HepG2 (cell line): ENCODE results near the gene MC3R. TPM values are rescaled to one million over a fixed set of nuclear protein-coding genes. Genes with fewer than 3 reads are reported as not detected.

Source experiments
- ATAC-seq: fragments of 200-7000 bp; cut with Tn5 transposase; 3 replicates; pipeline ENCODE4 v1.9.1; 2020; ENCODE audit warnings: mild to moderate bottlenecking, moderate library complexity
- BruUV-seq: library from RNA; stranded (reverse); fragments of 400-500 nt; replicated peaks from 2 replicates; lab custom pipeline; 2021; lab: Mats Ljungman, UMichigan
- CTCF ChIA-PET: fragments of 300-600 bp; formaldehyde crosslinking; extraction: SDS; loops from one replicate; lab custom pipeline; 2021; ENCODE audit warnings: low total read pairs, inconsistent platforms, low intra/inter-chr PET ratio; lab: Yijun Ruan, JAX
- POLR2A ChIA-PET: fragments of 350-600 bp; sonication (Branson Sonifier 250); formaldehyde crosslinking; loops from one replicate; lab custom pipeline; 2020; ENCODE audit warnings: antibody characterized with exemption, inconsistent platforms; lab: Yijun Ruan, JAX
- DNase-seq: peaks from one replicate; pipeline ENCODE4 v3.0.0-alpha.2; 2015; ENCODE audit warnings: low spot score
- FAIRE-seq: peaks from 3 replicates; lab custom pipeline; 2011; peaks lifted over from hg19 to GRCh38; lab: Jason Lieb, UNC
- H2AFZ ChIP-seq: one replicate; pipeline ENCODE4 v1.6.1; 2011; ENCODE audit warnings: low read length, inconsistent platforms
- H3K27ac ChIP-seq: fragments of 300-600 bp; 3 replicates; pipeline ENCODE4 v1.8.0; 2011; ENCODE audit warnings: mixed run types, mild to moderate bottlenecking, mixed read lengths, low read length, inconsistent platforms; ENCODE audit not compliant: insufficient read depth; ENCODE audit errors: extremely low read length
- H3K27me3 ChIP-seq, 2 experiments: fragments of 200-600 bp in 1 of 2; 2 replicates in 1 of 2; 3 replicates in 1 of 2; pipeline versions ENCODE4 v1.6.0 to v1.8.0; 2011; ENCODE audit warnings: low read length in 2 of 2, mild to moderate bottlenecking in 2 of 2, moderate library complexity in 2 of 2, inconsistent platforms in 1 of 2; ENCODE audit not compliant: insufficient read depth in 2 of 2, control insufficient read depth in 1 of 2
- H3K36me3 ChIP-seq, 2 experiments: fragments of 200-600 bp in 1 of 2; replicated peaks in 1 of 2; 2 replicates in 1 of 2; 3 replicates in 1 of 2; pipeline versions ENCODE4 v1.5.1 to v1.8.0; 2011; ENCODE audit warnings: low read length in 2 of 2, inconsistent platforms in 1 of 2; ENCODE audit not compliant: insufficient read depth in 2 of 2, control insufficient read depth in 1 of 2
- H3K4me1 ChIP-seq: 2 replicates; pipeline ENCODE4 v1.5.1; 2012; ENCODE audit warnings: low read length, inconsistent platforms; ENCODE audit not compliant: insufficient read depth
- H3K4me2 ChIP-seq: 2 replicates; pipeline ENCODE4 v1.6.0; 2011; ENCODE audit warnings: low read depth, low read length, inconsistent platforms
- H3K4me3 ChIP-seq, 3 experiments: fragments of 200-600 bp in 1 of 3; sonication (generic), shearing (Covaris generic) in 1 of 3; replicated peaks in 1 of 3; 2 replicates each; pipeline ENCODE4 v1.5.1; 2011 to 2016; ENCODE audit warnings: low read length in 3 of 3, inconsistent platforms in 2 of 3, low read depth in 2 of 3, mild to moderate bottlenecking in 2 of 3, control low read depth in 1 of 3, mixed read lengths in 1 of 3; ENCODE audit not compliant: insufficient read depth in 1 of 3
- H3K79me2 ChIP-seq: one replicate; pipeline ENCODE4 v1.6.1; 2011; ENCODE audit warnings: low read length, inconsistent platforms; ENCODE audit not compliant: insufficient read depth
- H3K9ac ChIP-seq: 2 replicates; pipeline ENCODE4 v1.6.0; 2011; ENCODE audit warnings: mild to moderate bottlenecking, low read depth, low read length, inconsistent platforms; ENCODE audit not compliant: insufficient read depth
- H3K9me3 ChIP-seq: 2 replicates; pipeline ENCODE4 v1.5.1; 2012; ENCODE audit warnings: mild to moderate bottlenecking, low read length
- H4K20me1 ChIP-seq: 2 replicates; pipeline ENCODE4 v1.6.0; 2011; ENCODE audit warnings: inconsistent platforms, mild to moderate bottlenecking, low read length, moderate library complexity; ENCODE audit not compliant: insufficient read depth
- ZNF24 ChIP-seq: fragments of 450-650 bp; IDR thresholded peaks from 2 replicates; pipeline ENCODE4 v1.6.1; 2017; ENCODE audit warnings: antibody characterized with exemption, mild to moderate bottlenecking
- ZNF256 ChIP-seq: sonication (generic); formaldehyde crosslinking; conservative IDR thresholded peaks from 2 replicates; pipeline ENCODE4 v1.4.0; 2020; ENCODE audit warnings: missing genetic modification reagents
- ZNF331 ChIP-seq: sonication (generic); formaldehyde crosslinking; IDR thresholded peaks from 2 replicates; pipeline ENCODE4 v1.4.0; 2020; ENCODE audit warnings: missing genetic modification reagents
- ZNF383 ChIP-seq: sonication (generic); formaldehyde crosslinking; IDR thresholded peaks from 2 replicates; pipeline ENCODE4 v1.4.0; 2020; ENCODE audit warnings: missing genetic modification reagents, mild to moderate bottlenecking, borderline replicate concordance
- ZNF567 ChIP-seq: sonication (generic); formaldehyde crosslinking; IDR thresholded peaks from 2 replicates; pipeline ENCODE4 v1.8.1; 2023; ENCODE audit warnings: mild to moderate bottlenecking, missing genetic modification reagents, borderline replicate concordance
- ZNF598 ChIP-seq: sonication (generic); formaldehyde crosslinking; IDR thresholded peaks from 2 replicates; pipeline ENCODE4 v1.5.1; 2020; ENCODE audit warnings: mild to moderate bottlenecking, missing genetic modification reagents, borderline replicate concordance
- ZNF607 ChIP-seq: sonication (generic); formaldehyde crosslinking; IDR thresholded peaks from 2 replicates; pipeline ENCODE4 v1.5.1; 2020; ENCODE audit warnings: missing genetic modification reagents, mild to moderate bottlenecking, borderline replicate concordance
- ZNF839 ChIP-seq: sonication (generic); formaldehyde crosslinking; IDR thresholded peaks from 2 replicates; pipeline ENCODE4 v1.4.0; 2020; ENCODE audit warnings: missing genetic modification reagents, mild to moderate bottlenecking, borderline replicate concordance
- WGBS: methylation state at CpG from one replicate; pipeline ENCODE4 v1.1.6; 2017; ENCODE audit warnings: low lambda C conversion rate; 5-methylcytosine and 5-hydroxymethylcytosine counted together
- in situ Hi-C: cut with HindIII; loops from 2 replicates; pipeline ENCODE4 v1.10.0; 2017; ENCODE audit warnings: low pct_unique_long_range_greater_than_20kb; ENCODE audit not compliant: extremely low pct_ligation_motif_present
- intact Hi-C: fragments of 100-400 bp; cut with micrococcal nuclease; formaldehyde crosslinking; loops from one replicate; pipeline ENCODE4 v1.10.0; 2022; ENCODE audit not compliant: unreplicated experiment
- polyA plus RNA-seq, 8 experiments: library from polyadenylated mRNA; depleted of rRNA in 3 of 8; stranded (reverse) in 7 of 8; unstranded in 1 of 8; fragments of >200 nt; fragmentation: Illumina TruSeq in 4 of 8; extraction: Trizol in 4 of 8; gene quantifications; 2 replicates each; pipeline versions ENCODE4 v1.2.1 to v1.2.3, GENCODE V29; 2011 to 2016; ENCODE audit warnings: low read depth in 4 of 8, missing spikeins in 1 of 8, mixed read lengths in 1 of 8; ENCODE audit not compliant: insufficient read depth in 1 of 8
- total RNA-seq, 5 experiments: library from RNA; depleted of rRNA; stranded (reverse); fragments of >200 nt; fragmentation: Illumina TruSeq; extraction: Trizol; gene quantifications; 2 replicates each; pipeline ENCODE4 v1.2.3, GENCODE V29; 2016; ENCODE audit warnings: low read depth in 1 of 5
- TF ChIP-seq, protein P1 (sequence below): sonication (generic); formaldehyde crosslinking; IDR thresholded peaks from 2 replicates; pipeline ENCODE4 v1.9.0; 2022; ENCODE audit warnings: low read depth, missing genetic modification reagents
- TF ChIP-seq, protein P2 (sequence below): sonication (generic); formaldehyde crosslinking; IDR thresholded peaks from 2 replicates; pipeline ENCODE4 v1.9.0; 2021; ENCODE audit warnings: missing genetic modification reagents, mild to moderate bottlenecking, borderline replicate concordance

MC3R gene
- total and polyA plus RNA-seq, 2 of the 13 experiments (the other 11 are each of a cell fraction or from before 2014, with no cell fraction given), result not detected

DNA sequence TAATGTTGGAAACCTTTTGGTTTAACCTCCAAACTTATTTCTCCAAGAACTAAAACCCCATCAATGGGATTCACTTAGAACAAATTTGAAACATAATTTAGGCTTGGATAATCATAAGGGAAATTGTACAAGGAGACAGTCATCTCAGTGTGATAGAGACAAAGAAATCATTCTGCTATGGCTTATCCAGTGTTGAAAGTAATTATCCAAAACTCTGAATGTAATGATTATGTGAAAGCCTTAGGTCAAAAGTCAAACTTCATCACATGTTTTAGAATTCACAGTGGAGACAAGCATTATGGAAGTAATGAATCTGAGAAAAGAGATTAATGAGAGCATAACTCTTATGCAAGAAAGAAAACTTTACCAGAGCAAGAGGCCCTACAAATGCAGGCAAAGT, 20.0 kb downstream of the MC3R start:
- Histone ChIP-seq H3K36me3 (no peaks in the 10 kb centered on the region), H3K79me2 (no peaks in the 10 kb centered on the region), H3K9me3 (no peaks in the 10 kb centered on the region), H3K4me3 (no peak overlapping the region), H3K27me3 (peaks cover 0 to 7% of the 10 kb centered on the region in 2 experiments; a peak in 1 of 5 replicates), H2AFZ (no peak overlapping the region), H3K9ac (no peak overlapping the region), H3K4me2 (no peak overlapping the region), H3K4me1 (no peaks in the 10 kb centered on the region), H4K20me1 (no peaks in the 10 kb centered on the region), H3K27ac (no peak overlapping the region)
- ChIA-PET POLR2A (no interaction called here), CTCF (no interaction called here)
- no peak for DNase-seq
- intact Hi-C loops (no loop called here), in situ Hi-C loops (no loop called here)
- no TSS peak for BruUV-seq
- ATAC-seq, result no peak
- TF ChIP-seq ZNF567, result no peak
- TF ChIP-seq, protein P1, sequence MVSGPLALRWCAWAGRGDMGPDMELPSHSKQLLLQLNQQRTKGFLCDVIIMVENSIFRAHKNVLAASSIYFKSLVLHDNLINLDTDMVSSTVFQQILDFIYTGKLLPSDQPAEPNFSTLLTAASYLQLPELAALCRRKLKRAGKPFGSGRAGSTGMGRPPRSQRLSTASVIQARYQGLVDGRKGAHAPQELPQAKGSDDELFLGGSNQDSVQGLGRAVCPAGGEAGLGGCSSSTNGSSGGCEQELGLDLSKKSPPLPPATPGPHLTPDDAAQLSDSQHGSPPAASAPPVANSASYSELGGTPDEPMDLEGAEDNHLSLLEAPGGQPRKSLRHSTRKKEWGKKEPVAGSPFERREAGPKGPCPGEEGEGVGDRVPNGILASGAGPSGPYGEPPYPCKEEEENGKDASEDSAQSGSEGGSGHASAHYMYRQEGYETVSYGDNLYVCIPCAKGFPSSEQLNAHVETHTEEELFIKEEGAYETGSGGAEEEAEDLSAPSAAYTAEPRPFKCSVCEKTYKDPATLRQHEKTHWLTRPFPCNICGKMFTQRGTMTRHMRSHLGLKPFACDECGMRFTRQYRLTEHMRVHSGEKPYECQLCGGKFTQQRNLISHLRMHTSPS (CRISPR knock-in tag), result no peak
- no peak for TF ChIP-seq ZNF607 (CRISPR knock-in tag)
- TF ChIP-seq ZNF598 (CRISPR knock-in tag), result no peak
- no peak for TF ChIP-seq ZNF839
- no peak for TF ChIP-seq ZNF331
- no peak for TF ChIP-seq ZNF383 (CRISPR knock-in tag)
- FAIRE-seq, result no peak

DNA sequence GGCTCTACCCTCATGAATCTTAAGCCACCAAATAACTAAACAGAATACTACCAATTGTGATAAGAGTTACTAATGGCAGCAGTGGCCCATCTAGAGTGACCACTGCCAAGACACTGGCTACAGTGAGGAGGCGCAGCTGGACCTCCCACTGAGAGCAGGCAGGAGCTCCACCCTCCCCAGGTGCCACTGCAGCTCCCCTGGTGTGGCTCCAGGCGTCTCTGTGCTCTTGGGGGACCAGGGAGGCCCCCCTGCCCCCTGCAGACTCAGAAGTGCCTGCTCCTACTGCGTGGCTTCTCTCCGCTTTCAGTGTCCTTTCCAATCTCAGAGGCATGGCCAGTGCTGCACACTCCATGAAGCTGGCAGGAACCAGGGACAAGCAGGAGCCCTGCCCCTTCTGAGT, 23.4 kb downstream of the MC3R start:
- no peak for ATAC-seq
- in situ Hi-C loops (no loop called here), intact Hi-C loops (no loop called here)
- Histone ChIP-seq H3K9me3 (no peaks in the 10 kb centered on the region), H4K20me1 (no peaks in the 10 kb centered on the region), H3K4me3 (no peak overlapping the region), H3K9ac (no peak overlapping the region), H3K4me2 (no peak overlapping the region), H3K36me3 (no peaks in the 10 kb centered on the region), H3K27me3 (no peaks in the 10 kb centered on the region), H3K4me1 (no peaks in the 10 kb centered on the region), H3K27ac (no peak overlapping the region), H3K79me2 (no peaks in the 10 kb centered on the region), H2AFZ (no peak overlapping the region)
- ChIA-PET CTCF (no interaction called here), POLR2A (no interaction called here)
- 6% methylated on average over 4 of the region's 4 CpGs for WGBS
- BruUV-seq, result no TSS peak
- no peak for DNase-seq
- TF ChIP-seq, protein P2, sequence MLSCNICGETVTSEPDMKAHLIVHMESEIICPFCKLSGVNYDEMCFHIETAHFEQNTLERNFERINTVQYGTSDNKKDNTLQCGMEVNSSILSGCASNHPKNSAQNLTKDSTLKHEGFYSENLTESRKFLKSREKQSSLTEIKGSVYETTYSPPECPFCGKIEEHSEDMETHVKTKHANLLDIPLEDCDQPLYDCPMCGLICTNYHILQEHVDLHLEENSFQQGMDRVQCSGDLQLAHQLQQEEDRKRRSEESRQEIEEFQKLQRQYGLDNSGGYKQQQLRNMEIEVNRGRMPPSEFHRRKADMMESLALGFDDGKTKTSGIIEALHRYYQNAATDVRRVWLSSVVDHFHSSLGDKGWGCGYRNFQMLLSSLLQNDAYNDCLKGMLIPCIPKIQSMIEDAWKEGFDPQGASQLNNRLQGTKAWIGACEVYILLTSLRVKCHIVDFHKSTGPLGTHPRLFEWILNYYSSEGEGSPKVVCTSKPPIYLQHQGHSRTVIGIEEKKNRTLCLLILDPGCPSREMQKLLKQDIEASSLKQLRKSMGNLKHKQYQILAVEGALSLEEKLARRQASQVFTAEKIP (CRISPR knock-in tag), result no peak
- TF ChIP-seq ZNF256 (CRISPR knock-in tag) (no peak), ZNF24 (no peak)
- FAIRE-seq, result no peak
